Measurements from ENCODE around the gene SH3PXD2B. TPM values are rescaled to one million over a fixed set of nuclear protein-coding genes. Genes with fewer than 3 reads are reported as not detected.
"Not testable (repeated sequence)": the region's sequence is repeated elsewhere in the genome, so short reads cannot be mapped to it uniquely, and the experiment has no call there.

The SH3PXD2B gene
- total RNA-seq, 1 donor from 2014 or later, result 0.14 TPM

- intact Hi-C loops (cut with micrococcal nuclease), result no loop called here
Observed at GRCh38 chr5:172418862-172419814, 35.2 kb downstream of the SH3PXD2B start.

- intact Hi-C loops (cut with micrococcal nuclease), result no loop called here
Observed at GRCh38 chr5:172417983-172418630, 36.2 kb downstream of the SH3PXD2B start.

- intact Hi-C loops (cut with micrococcal nuclease), result no loop called here
Observed at GRCh38 chr5:172417130-172417841, 37.0 kb downstream of the SH3PXD2B start.

GRCh38 chr5:172415362-172416275 is 38.7 kb downstream of the SH3PXD2B start:
- intact Hi-C loops (cut with micrococcal nuclease), result no loop called here

GRCh38 chr5:172414531-172415361 is 39.6 kb downstream of the SH3PXD2B start:
- intact Hi-C loops (cut with micrococcal nuclease), result no loop called here

GRCh38 chr5:172413601-172414171 is 40.6 kb downstream of the SH3PXD2B start:
- intact Hi-C loops (cut with micrococcal nuclease), result no loop called here

- intact Hi-C loops (cut with micrococcal nuclease), result no loop called here
Observed at GRCh38 chr5:172412724-172413286, 41.5 kb downstream of the SH3PXD2B start.

GRCh38 chr5:172411484-172412072 is 42.7 kb downstream of the SH3PXD2B start:
- intact Hi-C loops (cut with micrococcal nuclease), result no loop called here

GRCh38 chr5:172410662-172411483 is 43.5 kb downstream of the SH3PXD2B start:
- intact Hi-C loops (cut with micrococcal nuclease), result no loop called here

- intact Hi-C loops (cut with micrococcal nuclease), result no loop called here
Observed at GRCh38 chr5:172410160-172410559, 44.2 kb downstream of the SH3PXD2B start.

GRCh38 chr5:172409477-172409876 is 44.8 kb downstream of the SH3PXD2B start:
- intact Hi-C loops (cut with micrococcal nuclease), result not testable (repeated sequence)

GRCh38 chr5:172407822-172408221 is 46.5 kb downstream of the SH3PXD2B start:
- intact Hi-C loops (cut with micrococcal nuclease), result no loop called here

GRCh38 chr5:172407241-172407691 is 47.1 kb downstream of the SH3PXD2B start:
- intact Hi-C loops (cut with micrococcal nuclease), result no loop called here

GRCh38 chr5:172405226-172406107 is 48.9 kb downstream of the SH3PXD2B start:
- intact Hi-C loops (cut with micrococcal nuclease), result no loop called here

GRCh38 chr5:172404746-172405145 is 49.6 kb downstream of the SH3PXD2B start:
- intact Hi-C loops (cut with micrococcal nuclease), result no loop called here

- intact Hi-C loops (cut with micrococcal nuclease), result no loop called here
Observed at GRCh38 chr5:172403817-172404216, 50.5 kb downstream of the SH3PXD2B start.
